ENCODE measurements around the gene RTRAF.

Gene RTRAF

DNA sequence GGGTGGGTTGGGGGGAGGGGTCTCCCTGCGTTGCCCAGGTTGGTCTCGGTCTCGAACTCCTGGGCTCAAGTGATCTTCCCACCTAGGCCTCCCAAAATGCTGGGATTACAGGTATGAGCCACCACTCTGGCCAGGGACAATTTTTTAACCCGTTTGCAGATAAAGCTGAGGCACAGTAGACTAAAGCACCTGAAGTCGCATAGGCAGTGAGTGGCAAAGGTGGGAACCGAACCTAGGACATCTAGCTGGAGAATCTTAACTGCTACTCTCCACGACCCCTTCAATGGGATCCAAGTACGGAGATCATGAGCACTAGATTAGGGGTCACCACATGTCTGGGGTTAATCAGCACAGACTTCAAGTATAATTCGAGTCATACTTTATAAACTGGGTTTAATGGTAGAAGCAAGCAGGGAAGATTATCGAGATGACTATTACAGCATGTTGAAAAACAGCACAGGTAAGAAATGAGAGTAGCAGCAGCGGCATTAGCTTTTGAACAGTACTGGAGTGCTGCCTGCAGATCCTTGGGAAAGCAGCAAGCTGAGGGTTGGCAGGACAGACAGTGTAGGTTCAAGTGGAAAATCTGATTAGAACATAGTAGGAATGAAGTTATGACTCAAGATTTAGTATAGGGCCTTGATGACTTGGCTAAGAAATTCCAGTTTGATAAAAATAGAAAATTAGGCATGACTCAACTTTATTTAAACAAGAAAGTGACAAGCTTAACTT lies 55.6 kb downstream of the RTRAF start:
- no peak for DNase-seq (ENCODE audit: low read depth in 1 of 2, low spot score in 1 of 2)
- H3K4me3 ChIP-seq (replicated peaks; ENCODE audit: insufficient read depth, low read length) = no peak overlapping the region
- H3K27me3 ChIP-seq (ENCODE audit: insufficient read depth, poor library complexity, severe bottlenecking) = no peaks in the 10 kb centered on the region
- TF ChIP-seq POLR2AphosphoS5 (IDR thresholded peaks at IDR 0.05; ENCODE audit: low read depth) = no peak
- no peak for TF ChIP-seq GABPA (IDR thresholded peaks at IDR 0.05; ENCODE audit: low read depth)
- TF ChIP-seq, protein P1, sequence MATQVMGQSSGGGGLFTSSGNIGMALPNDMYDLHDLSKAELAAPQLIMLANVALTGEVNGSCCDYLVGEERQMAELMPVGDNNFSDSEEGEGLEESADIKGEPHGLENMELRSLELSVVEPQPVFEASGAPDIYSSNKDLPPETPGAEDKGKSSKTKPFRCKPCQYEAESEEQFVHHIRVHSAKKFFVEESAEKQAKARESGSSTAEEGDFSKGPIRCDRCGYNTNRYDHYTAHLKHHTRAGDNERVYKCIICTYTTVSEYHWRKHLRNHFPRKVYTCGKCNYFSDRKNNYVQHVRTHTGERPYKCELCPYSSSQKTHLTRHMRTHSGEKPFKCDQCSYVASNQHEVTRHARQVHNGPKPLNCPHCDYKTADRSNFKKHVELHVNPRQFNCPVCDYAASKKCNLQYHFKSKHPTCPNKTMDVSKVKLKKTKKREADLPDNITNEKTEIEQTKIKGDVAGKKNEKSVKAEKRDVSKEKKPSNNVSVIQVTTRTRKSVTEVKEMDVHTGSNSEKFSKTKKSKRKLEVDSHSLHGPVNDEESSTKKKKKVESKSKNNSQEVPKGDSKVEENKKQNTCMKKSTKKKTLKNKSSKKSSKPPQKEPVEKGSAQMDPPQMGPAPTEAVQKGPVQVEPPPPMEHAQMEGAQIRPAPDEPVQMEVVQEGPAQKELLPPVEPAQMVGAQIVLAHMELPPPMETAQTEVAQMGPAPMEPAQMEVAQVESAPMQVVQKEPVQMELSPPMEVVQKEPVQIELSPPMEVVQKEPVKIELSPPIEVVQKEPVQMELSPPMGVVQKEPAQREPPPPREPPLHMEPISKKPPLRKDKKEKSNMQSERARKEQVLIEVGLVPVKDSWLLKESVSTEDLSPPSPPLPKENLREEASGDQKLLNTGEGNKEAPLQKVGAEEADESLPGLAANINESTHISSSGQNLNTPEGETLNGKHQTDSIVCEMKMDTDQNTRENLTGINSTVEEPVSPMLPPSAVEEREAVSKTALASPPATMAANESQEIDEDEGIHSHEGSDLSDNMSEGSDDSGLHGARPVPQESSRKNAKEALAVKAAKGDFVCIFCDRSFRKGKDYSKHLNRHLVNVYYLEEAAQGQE (IDR thresholded peaks at IDR 0.05; ENCODE audit: insufficient replicate concordance, low read depth) = no peak
- TF ChIP-seq, protein P2, sequence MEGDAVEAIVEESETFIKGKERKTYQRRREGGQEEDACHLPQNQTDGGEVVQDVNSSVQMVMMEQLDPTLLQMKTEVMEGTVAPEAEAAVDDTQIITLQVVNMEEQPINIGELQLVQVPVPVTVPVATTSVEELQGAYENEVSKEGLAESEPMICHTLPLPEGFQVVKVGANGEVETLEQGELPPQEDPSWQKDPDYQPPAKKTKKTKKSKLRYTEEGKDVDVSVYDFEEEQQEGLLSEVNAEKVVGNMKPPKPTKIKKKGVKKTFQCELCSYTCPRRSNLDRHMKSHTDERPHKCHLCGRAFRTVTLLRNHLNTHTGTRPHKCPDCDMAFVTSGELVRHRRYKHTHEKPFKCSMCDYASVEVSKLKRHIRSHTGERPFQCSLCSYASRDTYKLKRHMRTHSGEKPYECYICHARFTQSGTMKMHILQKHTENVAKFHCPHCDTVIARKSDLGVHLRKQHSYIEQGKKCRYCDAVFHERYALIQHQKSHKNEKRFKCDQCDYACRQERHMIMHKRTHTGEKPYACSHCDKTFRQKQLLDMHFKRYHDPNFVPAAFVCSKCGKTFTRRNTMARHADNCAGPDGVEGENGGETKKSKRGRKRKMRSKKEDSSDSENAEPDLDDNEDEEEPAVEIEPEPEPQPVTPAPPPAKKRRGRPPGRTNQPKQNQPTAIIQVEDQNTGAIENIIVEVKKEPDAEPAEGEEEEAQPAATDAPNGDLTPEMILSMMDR (IDR thresholded peaks at IDR 0.05; ENCODE audit: insufficient read depth, low read length) = no peak
- no peak overlapping the region for H3K27ac ChIP-seq (replicated peaks)

DNA sequence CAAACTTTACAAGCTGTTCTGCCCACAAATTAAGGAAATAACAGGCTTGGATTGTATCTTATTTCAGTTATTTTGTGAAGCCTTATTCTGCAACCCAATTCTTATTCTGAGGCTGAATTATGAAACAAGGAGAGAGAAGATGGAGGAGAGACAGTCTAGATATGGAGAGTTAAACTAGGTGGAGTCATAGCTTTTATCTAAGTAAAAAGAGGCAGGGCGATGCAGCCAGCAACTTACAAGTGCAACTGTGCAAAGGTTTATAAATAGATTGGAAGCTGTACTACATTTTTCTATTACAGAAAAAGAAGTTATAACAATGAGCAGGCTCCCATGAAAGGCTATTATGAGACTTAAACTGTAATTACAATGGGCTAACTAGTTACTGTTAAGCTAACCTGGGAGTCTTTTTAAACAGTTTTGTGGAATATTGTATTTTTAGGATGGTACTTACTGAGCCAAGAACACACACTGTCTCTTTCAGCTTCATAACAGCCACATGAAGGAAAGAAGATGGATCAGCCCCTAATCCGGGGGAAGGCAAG lies 57.1 kb downstream of the RTRAF start:
- Histone ChIP-seq H3K4me3 (replicated peaks; ENCODE audit: insufficient read depth, low read length) (no peak overlapping the region), H3K27me3 (ENCODE audit: insufficient read depth, poor library complexity, severe bottlenecking) (no peaks in the 10 kb centered on the region), H3K27ac (replicated peaks) (no peak overlapping the region)
- TF ChIP-seq GABPA (IDR thresholded peaks at IDR 0.05; ENCODE audit: low read depth) (no peak), POLR2AphosphoS5 (IDR thresholded peaks at IDR 0.05; ENCODE audit: low read depth) (no peak), SPI1 (IDR thresholded peaks at IDR 0.05; ENCODE audit: borderline replicate concordance, low read depth) (no peak)
- TF ChIP-seq, protein P1 (IDR thresholded peaks at IDR 0.05; ENCODE audit: insufficient replicate concordance, low read depth) = no peak
- TF ChIP-seq, protein P2 (IDR thresholded peaks at IDR 0.05; ENCODE audit: insufficient read depth, low read length) = no peak
- no peak for DNase-seq (ENCODE audit: low read depth in 1 of 2, low spot score in 1 of 2)

DNA sequence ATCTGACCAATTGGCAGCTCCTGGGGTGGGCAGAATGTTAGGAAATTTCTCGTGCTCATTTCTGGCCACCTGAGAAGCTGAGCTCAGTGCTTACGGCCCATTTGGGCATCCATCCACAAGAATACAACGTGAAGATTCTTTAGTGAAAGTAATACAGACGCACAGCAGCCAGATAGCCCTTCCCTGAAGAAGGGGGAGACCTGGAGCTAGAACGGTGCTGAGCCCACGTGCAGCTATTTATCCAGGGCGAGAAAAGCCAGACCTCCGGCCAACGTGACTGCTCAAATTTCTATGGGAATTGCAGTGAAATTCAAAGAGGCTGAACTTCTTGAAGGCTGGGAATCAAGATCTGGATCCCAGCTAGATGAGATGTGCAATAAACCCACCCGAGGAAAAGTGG lies 58.8 kb downstream of the RTRAF start:
- no peak overlapping the region for H3K27ac ChIP-seq (replicated peaks)
- no peaks in the 10 kb centered on the region for H3K27me3 ChIP-seq (ENCODE audit: insufficient read depth, poor library complexity, severe bottlenecking)
- H3K4me3 ChIP-seq (replicated peaks; ENCODE audit: insufficient read depth, low read length) = no peak overlapping the region
- TF ChIP-seq GABPA (IDR thresholded peaks at IDR 0.05; ENCODE audit: low read depth) = no peak
- TF ChIP-seq, protein P1 (IDR thresholded peaks at IDR 0.05; ENCODE audit: insufficient replicate concordance, low read depth) = no peak
- TF ChIP-seq POLR2AphosphoS5 (IDR thresholded peaks at IDR 0.05; ENCODE audit: low read depth) = no peak
- TF ChIP-seq, protein P2 (IDR thresholded peaks at IDR 0.05; ENCODE audit: insufficient read depth, low read length) = no peak
- no peak for TF ChIP-seq SPI1 (IDR thresholded peaks at IDR 0.05; ENCODE audit: borderline replicate concordance, low read depth)
- no peak for DNase-seq (ENCODE audit: low read depth in 1 of 2, low spot score in 1 of 2)

All from HL-60 (cell line).